GM12878 (cell line): Measurements from ENCODE around the gene SNX7. TPM values are rescaled to one million over a fixed set of nuclear protein-coding genes. Genes with fewer than 3 reads are reported as not detected.

Source experiments
- ATAC-seq: fragments of 200-7000 bp; cut with Tn5 transposase; 3 replicates; pipeline ENCODE4 v1.9.1; 2020; ENCODE audit warnings: mild to moderate bottlenecking, moderate library complexity
- BruUV-seq: library from RNA; stranded (reverse); fragments of 400-500 nt; replicated peaks from 2 replicates; lab custom pipeline; 2021; lab: Mats Ljungman, UMichigan
- CTCF ChIA-PET: fragments of 300-600 bp; sonication (Branson Sonifier 250); formaldehyde crosslinking; extraction: SDS; loops from one replicate; lab custom pipeline; 2021; ENCODE audit warnings: inconsistent platforms; lab: Yijun Ruan, JAX
- POLR2A ChIA-PET: fragments of 350-600 bp; formaldehyde crosslinking; extraction: SDS; loops from one replicate; lab custom pipeline; 2021; ENCODE audit warnings: inconsistent platforms; lab: Charles Lee
- RAD21 ChIA-PET: fragments of 300-600 bp; sonication (Branson Sonifier 250); formaldehyde crosslinking; loops from one replicate; lab custom pipeline; 2023; ENCODE audit warnings: antibody characterized with exemption; ENCODE audit not compliant: unreplicated experiment; lab: Charles Lee
- SMC1A ChIA-PET: fragments of 300-600 bp; sonication (Branson Sonifier 250); formaldehyde crosslinking; loops from one replicate; lab custom pipeline; 2023; ENCODE audit not compliant: unreplicated experiment, uncharacterized antibody; lab: Charles Lee
- DNase-seq: peaks from one replicate; pipeline ENCODE4 v3.0.0-alpha.2; 2011; ENCODE audit warnings: low read depth, low spot score
- FAIRE-seq: peaks from 3 replicates; lab custom pipeline; 2011; peaks lifted over from hg19 to GRCh38; lab: Jason Lieb, UNC
- H2AFZ ChIP-seq: 2 replicates; pipeline ENCODE4 v1.6.0; 2011; ENCODE audit warnings: low read depth, low read length, control low read depth; ENCODE audit not compliant: control insufficient read depth
- H3K27ac ChIP-seq: 2 replicates; pipeline ENCODE4 v1.5.1; 2011; ENCODE audit warnings: control low read depth; ENCODE audit not compliant: control insufficient read depth, insufficient read depth
- H3K27me3 ChIP-seq, 2 experiments: replicated peaks in 1 of 2; 2 replicates each; pipeline versions ENCODE4 v1.6.0 to v1.6.1; 2011; ENCODE audit warnings: low read length in 1 of 2; ENCODE audit not compliant: control insufficient read depth in 2 of 2, insufficient read depth in 2 of 2
- H3K36me3 ChIP-seq, 2 experiments: 2 replicates each; pipeline ENCODE4 v1.5.1; 2011; ENCODE audit warnings: low read length in 1 of 2; ENCODE audit not compliant: control insufficient read depth in 2 of 2, insufficient read depth in 2 of 2
- H3K4me1 ChIP-seq: 2 replicates; pipeline ENCODE4 v1.6.1; 2011; ENCODE audit warnings: mild to moderate bottlenecking, low read length, moderate library complexity, mixed read lengths; ENCODE audit not compliant: control insufficient read depth, insufficient read depth
- H3K4me2 ChIP-seq: 2 replicates; pipeline ENCODE4 v1.6.0; 2011; ENCODE audit warnings: control low read depth; ENCODE audit not compliant: control insufficient read depth, insufficient read depth
- H3K4me3 ChIP-seq: fragments of 200-600 bp; sonication (generic); 2 replicates; pipeline ENCODE4 v1.5.1; 2016
- H3K79me2 ChIP-seq: 2 replicates; pipeline ENCODE4 v1.6.0; 2011; ENCODE audit warnings: low read length; ENCODE audit not compliant: control insufficient read depth, insufficient read depth
- H3K9ac ChIP-seq: 2 replicates; pipeline ENCODE4 v1.8.0; 2011; ENCODE audit warnings: low read length, control low read depth, mixed read lengths; ENCODE audit not compliant: control insufficient read depth, insufficient read depth
- H3K9me3 ChIP-seq: replicated peaks from 3 replicates; pipeline ENCODE4 v1.5.1; 2011; ENCODE audit warnings: mild to moderate bottlenecking, low read length; ENCODE audit not compliant: control insufficient read depth, insufficient read depth
- H4K20me1 ChIP-seq: 2 replicates; pipeline ENCODE4 v1.6.0; 2011; ENCODE audit not compliant: control insufficient read depth, insufficient read depth
- BCL11A ChIP-seq: IDR thresholded peaks from 2 replicates; pipeline ENCODE4 v1.6.1; 2011; ENCODE audit warnings: low read depth, low read length
- HCFC1 ChIP-seq: fragments of 150-350 bp; IDR thresholded peaks from 2 replicates; pipeline ENCODE4 v1.6.1; 2014; ENCODE audit warnings: low read length
- MEF2B ChIP-seq: fragments of 450-650 bp; IDR thresholded peaks from 2 replicates; pipeline ENCODE4 v1.6.1; 2018; ENCODE audit warnings: mild to moderate bottlenecking, moderate library complexity; ENCODE audit not compliant: partially characterized antibody, poor library complexity, severe bottlenecking
- MTA2 ChIP-seq: fragments of 450-650 bp; IDR thresholded peaks from 2 replicates; pipeline ENCODE4 v1.6.1; 2016; ENCODE audit warnings: low read depth, mild to moderate bottlenecking, moderate library complexity
- NBN ChIP-seq: fragments of 450-650 bp; IDR thresholded peaks from 2 replicates; pipeline ENCODE4 v1.6.1; 2016
- NFIC ChIP-seq: IDR thresholded peaks from 2 replicates; pipeline ENCODE4 v1.6.1; 2012; ENCODE audit warnings: low read depth, mild to moderate bottlenecking, inconsistent platforms, low read length, moderate library complexity
- RB1 ChIP-seq: fragments of 450-650 bp; formaldehyde crosslinking; IDR thresholded peaks from 2 replicates; pipeline ENCODE4 v1.6.1; 2017; ENCODE audit warnings: mild to moderate bottlenecking, borderline replicate concordance
- RELB ChIP-seq: fragments of 450-650 bp; IDR thresholded peaks from 2 replicates; pipeline ENCODE4 v1.6.1; 2017; ENCODE audit warnings: low read depth, mild to moderate bottlenecking, moderate library complexity
- SUPT20H ChIP-seq: IDR thresholded peaks from 2 replicates; pipeline ENCODE4 v1.6.1; 2011; ENCODE audit warnings: low read depth, mild to moderate bottlenecking, low read length, moderate library complexity, borderline replicate concordance; ENCODE audit not compliant: control insufficient read depth
- ZBED1 ChIP-seq: IDR thresholded peaks from 2 replicates; pipeline ENCODE4 v1.6.1; 2016; ENCODE audit warnings: borderline replicate concordance
- ZBTB11 ChIP-seq: fragments of 450-650 bp; formaldehyde crosslinking; IDR thresholded peaks from 2 replicates; pipeline ENCODE4 v1.5.0; 2022; ENCODE audit warnings: mild to moderate bottlenecking, missing genetic modification characterization
- WGBS: methylation state at CpG from one replicate; pipeline ENCODE4 v1.1.6; 2016; ENCODE audit warnings: low lambda C conversion rate; ENCODE audit not compliant: insufficient replicate concordance, insufficient coverage; ENCODE audit errors: missing lambda C conversion rate; 5-methylcytosine and 5-hydroxymethylcytosine counted together
- in situ Hi-C: fragments of 300-500 bp; cut with MboI; formaldehyde crosslinking; loops from 9 replicates; pipeline ENCODE4 v1.14.3; 2018; ENCODE audit warnings: mixed read lengths
- intact Hi-C: fragments of 100-400 bp; cut with micrococcal nuclease; formaldehyde crosslinking; loops from one replicate; pipeline ENCODE4 v1.14.2; 2022; ENCODE audit not compliant: unreplicated experiment
- polyA plus RNA-seq, 11 experiments: library from polyadenylated mRNA; depleted of rRNA in 4 of 11; unstranded in 6 of 11; stranded (reverse) in 5 of 11; fragments of >200 nt; fragmentation: Nextera tagmentation in 4 of 11; fragmentation: Illumina TruSeq in 1 of 11; extraction: Ambion mirVana in 4 of 11; extraction: Trizol in 1 of 11; gene quantifications; 1 replicate in 1 of 11; 2 replicates in 10 of 11; pipeline versions ENCODE4 v1.2.1 to v1.2.3, GENCODE V29; 2011 to 2016; ENCODE audit warnings: inconsistent platforms in 2 of 11, missing spikeins in 2 of 11, low read depth in 1 of 11
- total RNA-seq, 4 experiments: library from RNA; depleted of rRNA in 3 of 4; stranded (reverse); fragments of >200 nt in 3 of 4; fragmentation: Illumina TruSeq in 1 of 4; extraction: Trizol in 1 of 4; gene quantifications; 2 replicates each; pipeline versions ENCODE4 v1.2.1 to v1.2.3, GENCODE V29; 2013 to 2021
- TF ChIP-seq, protein P1 (sequence below): IDR thresholded peaks from 2 replicates; pipeline ENCODE4 v1.6.1; 2012; ENCODE audit warnings: low read depth, low read length, improper control_type of control experiment

The SNX7 gene
- total and polyA plus RNA-seq, 10 of the 15 experiments (the other 5 are each of a cell fraction or from before 2014, with no cell fraction given), result 0.23 to 0.82 (median 0.34) TPM

GRCh38 chr1:98653123-98653522 lies 8.4 kb upstream of the SNX7 start:
- Histone ChIP-seq H3K4me1 (no peaks in the 10 kb centered on the region), H3K27ac (no peak overlapping the region), H3K27me3 (no peaks in the 10 kb centered on the region), H4K20me1 (no peaks in the 10 kb centered on the region), H3K9ac (no peak overlapping the region), H3K79me2 (no peaks in the 10 kb centered on the region), H3K36me3 (no peaks in the 10 kb centered on the region), H3K4me3 (no peak overlapping the region), H3K4me2 (no peak overlapping the region), H2AFZ (no peak overlapping the region), H3K9me3 (no peaks in the 10 kb centered on the region; the same call in 2 of the 3 replicates)
- intact Hi-C loops, result no loop called here
- no peak for ATAC-seq
- WGBS, result 77% methylated on average over 2 of the region's 2 CpGs
- ChIA-PET SMC1A (no interaction called here), RAD21 (no interaction called here), POLR2A (no interaction called here), CTCF (interaction anchor here (0.9 kb wide), 1 partner anchor 95 kb away, joined by 3 read pairs; no protein-coding TSS in a partner anchor)
- in situ Hi-C loops, result no loop called here
- no TSS peak for BruUV-seq
- no peak for TF ChIP-seq RELB
- no peak for TF ChIP-seq MTA2
- TF ChIP-seq ZBED1, result no peak
- TF ChIP-seq ZBTB11 (CRISPR knock-in tag), result no peak
- TF ChIP-seq BCL11A, result no peak
- no peak for TF ChIP-seq SUPT20H
- no peak for TF ChIP-seq MEF2B
- no peak for TF ChIP-seq HCFC1
- no peak for TF ChIP-seq RB1
- no peak for TF ChIP-seq NBN
- TF ChIP-seq, protein P1, sequence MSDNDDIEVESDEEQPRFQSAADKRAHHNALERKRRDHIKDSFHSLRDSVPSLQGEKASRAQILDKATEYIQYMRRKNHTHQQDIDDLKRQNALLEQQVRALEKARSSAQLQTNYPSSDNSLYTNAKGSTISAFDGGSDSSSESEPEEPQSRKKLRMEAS, result no peak
- TF ChIP-seq NFIC, result no peak
- no peak for DNase-seq
- no peak for FAIRE-seq
